Measurements from ENCODE around the gene ATRX. TPM values are rescaled to one million over a fixed set of nuclear protein-coding genes. Genes with fewer than 3 reads are reported as not detected.

ATRX gene
- total and polyA plus RNA-seq, 2 donors (not counting 3 experiments of a cell fraction or from before 2014, with no cell fraction given): 23.5 to 101 TPM

GRCh38 chrX:77788050-77788449 lies 2.0 kb upstream of the ATRX start:
- TF ChIP-seq EZH2 (IDR thresholded peaks at IDR 0.05; ENCODE audit: borderline replicate concordance, low read depth, low read length, severe bottlenecking): no peak
- TF ChIP-seq FOS (IDR thresholded peaks at IDR 0.05; ENCODE audit: borderline replicate concordance, insufficient read depth, low read length): no peak
- TF ChIP-seq CTCF (IDR thresholded peaks at IDR 0.05; ENCODE audit: extremely low read depth in 1 of 2, insufficient read depth in 1 of 2, low read depth in 1 of 2, low read length in 2 of 2): no peak
- BruUV-seq (replicated peaks): no TSS peak
- Histone ChIP-seq H3K9me1 (replicated peaks; ENCODE audit: control insufficient read depth, extremely low read depth, insufficient read depth, low read length) (no peaks in the 10 kb centered on the region), H2AFZ (ENCODE audit: low read depth, low read length) (peak overlapping the region; percentile 62), H3K79me2 (ENCODE audit: control insufficient read depth, insufficient read depth, low read length) (peaks cover 30% of the 10 kb centered on the region), H4K20me1 (replicated peaks; ENCODE audit: control insufficient read depth, extremely low read depth, insufficient read depth, low read length) (peaks cover 2% of the 10 kb centered on the region), H3K9me3 (replicated peaks; ENCODE audit: control insufficient read depth, insufficient read depth, low read length) (no peaks in the 10 kb centered on the region), H3K4me1 (ENCODE audit: control insufficient read depth, extremely low read depth, insufficient read depth, low read length) (peaks cover 11% of the 10 kb centered on the region), H3K36me3 (ENCODE audit: control insufficient read depth in 2 of 2, extremely low read depth in 1 of 2, insufficient read depth in 2 of 2, low read length in 2 of 2) (no peaks in the 10 kb centered on the region), H3K9ac (replicated peaks; ENCODE audit: extremely low read depth, insufficient read depth, low read length) (no peak overlapping the region), H3K27me3 (ENCODE audit: control insufficient read depth in 2 of 2, insufficient read depth in 2 of 2, low read length in 2 of 2) (no peaks in the 10 kb centered on the region), H3K4me3 (replicated peaks in 1 of 3; ENCODE audit: insufficient read depth in 1 of 3, low read depth in 1 of 3, low read length in 3 of 3) (no peak overlapping the region), H3K4me2 (ENCODE audit: insufficient read depth, low read length) (peak overlapping the region; percentile 39), H3K27ac (ENCODE audit: insufficient read depth, low read depth, low read length) (no peak overlapping the region)
- FAIRE-seq (no peak), DNase-seq (ENCODE audit: low read depth, low spot score) (peak; percentile 42)
- POLR2A ChIA-PET: no interaction called here
- intact Hi-C loops (cut with micrococcal nuclease) (no loop called here), dilution Hi-C loops (cut with MboI; ENCODE audit: extremely low pct_ligation_motif_present, low sequenced_read_pairs) (no loop called here)
- CTCF ChIA-PET: no interaction called here

- H3K27ac ChIP-seq (ENCODE audit: insufficient read depth, low read depth, low read length): peak overlapping the region; percentile 90
- H2AFZ ChIP-seq (ENCODE audit: low read depth, low read length): peak overlapping the region; percentile 75
- intact Hi-C loops (cut with micrococcal nuclease): no loop called here
- dilution Hi-C loops (cut with MboI; ENCODE audit: extremely low pct_ligation_motif_present, low sequenced_read_pairs): no loop called here
- H3K79me2 ChIP-seq (ENCODE audit: control insufficient read depth, insufficient read depth, low read length): peaks cover 47% of the 10 kb centered on the region
- no peaks in the 10 kb centered on the region for H3K36me3 ChIP-seq (ENCODE audit: control insufficient read depth in 2 of 2, extremely low read depth in 1 of 2, insufficient read depth in 2 of 2, low read length in 2 of 2)
- no peaks in the 10 kb centered on the region for H3K9me1 ChIP-seq (replicated peaks; ENCODE audit: control insufficient read depth, extremely low read depth, insufficient read depth, low read length)
- peak overlapping the region; percentile 83 for H3K4me2 ChIP-seq (ENCODE audit: insufficient read depth, low read length)
- H3K9ac ChIP-seq (replicated peaks; ENCODE audit: extremely low read depth, insufficient read depth, low read length): peak overlapping the region; percentile 90
- DNase-seq (ENCODE audit: low read depth, low spot score) (no peak), FAIRE-seq (no peak)
- BruUV-seq (replicated peaks): no TSS peak
- H3K4me1 ChIP-seq (ENCODE audit: control insufficient read depth, extremely low read depth, insufficient read depth, low read length): peaks cover 11% of the 10 kb centered on the region
- H3K27me3 ChIP-seq (ENCODE audit: control insufficient read depth in 2 of 2, insufficient read depth in 2 of 2, low read length in 2 of 2): no peaks in the 10 kb centered on the region
- ChIA-PET CTCF (no interaction called here), POLR2A (no interaction called here)
- TF ChIP-seq POLR2A (IDR thresholded peaks at IDR 0.05; ENCODE audit: low read depth, low read length): no peak
- no peak for TF ChIP-seq MYC (IDR thresholded peaks at IDR 0.05; ENCODE audit: low read depth, low read length)
- TF ChIP-seq EZH2 (IDR thresholded peaks at IDR 0.05; ENCODE audit: borderline replicate concordance, low read depth, low read length, severe bottlenecking): no peak
- TF ChIP-seq JUN (IDR thresholded peaks at IDR 0.05; ENCODE audit: borderline replicate concordance, insufficient read depth, insufficient read length, low read depth): no peak
- no peak for TF ChIP-seq POLR2AphosphoS5 (IDR thresholded peaks at IDR 0.05; ENCODE audit: insufficient read depth, low read depth, low read length)
- TF ChIP-seq FOS (IDR thresholded peaks at IDR 0.05; ENCODE audit: borderline replicate concordance, insufficient read depth, low read length): no peak
- TF ChIP-seq CTCF (IDR thresholded peaks at IDR 0.05; ENCODE audit: extremely low read depth in 1 of 2, insufficient read depth in 1 of 2, low read depth in 1 of 2, low read length in 2 of 2): no peak
- no peak for TF ChIP-seq GATA2 (IDR thresholded peaks at IDR 0.05; ENCODE audit: insufficient read depth, insufficient read length, low read depth, low read length)
- TF ChIP-seq MAX (IDR thresholded peaks at IDR 0.05; ENCODE audit: insufficient read depth, insufficient read length): no peak
- peak overlapping the region; percentile 71 to 96 (median 93) for H3K4me3 ChIP-seq (replicated peaks in 1 of 3; ENCODE audit: insufficient read depth in 1 of 3, low read depth in 1 of 3, low read length in 3 of 3)
- H4K20me1 ChIP-seq (replicated peaks; ENCODE audit: control insufficient read depth, extremely low read depth, insufficient read depth, low read length): peaks cover 2% of the 10 kb centered on the region
- no peaks in the 10 kb centered on the region for H3K9me3 ChIP-seq (replicated peaks; ENCODE audit: control insufficient read depth, insufficient read depth, low read length)
Observed at GRCh38 chrX:77786365-77786680, 307 bp upstream of the ATRX start.
